Dedifferentiated amniotic fluid mesenchymal stem cell (primary cell): ENCODE measurements around the gene NMBR.
"Not testable (repeated sequence)": the region's sequence is repeated elsewhere in the genome, so short reads cannot be mapped to it uniquely, and the experiment has no call there.

Source experiments
- DNase-seq: peaks from one replicate; pipeline ENCODE4 v3.0.0-alpha.2; 2016; ENCODE audit errors: extremely low spot score

NMBR gene

GRCh38 chr6:142155091-142155490 is 8.2 kb upstream of the NMBR start:
- no peak for DNase-seq

GRCh38 chr6:142154336-142154735 is 7.4 kb upstream of the NMBR start:
- DNase-seq = no peak

GRCh38 chr6:142153196-142153595 is 6.3 kb upstream of the NMBR start:
- DNase-seq = no peak

GRCh38 chr6:142152746-142153145 is 5.8 kb upstream of the NMBR start:
- DNase-seq = peak; percentile 75

GRCh38 chr6:142141531-142141930 is 5.4 kb downstream of the NMBR start:
- not testable (repeated sequence) for DNase-seq

GRCh38 chr6:142138876-142139275 is 8.0 kb downstream of the NMBR start:
- no peak for DNase-seq

- DNase-seq = no peak
Measured at GRCh38 chr6:142132625-142133024, 14.3 kb downstream of the NMBR start, which contains the start of gene GJE1. GJE1 (plus strand) TSS chr6:142132925; CDS start chr6:142133159, 234 bp downstream.

- no peak for DNase-seq
Measured at GRCh38 chr6:142130814-142131213, 16.1 kb downstream of the NMBR start.

- DNase-seq = no peak
Measured at GRCh38 chr6:142121342-142121741, 25.6 kb downstream of the NMBR start.

GRCh38 chr6:142118925-142119324 is 28.0 kb downstream of the NMBR start:
- DNase-seq = no peak

- DNase-seq = no peak
Measured at GRCh38 chr6:142118328-142118727, 28.6 kb downstream of the NMBR start.

GRCh38 chr6:142117366-142117765 is 29.6 kb downstream of the NMBR start:
- DNase-seq = no peak

GRCh38 chr6:142112451-142113061 is 34.4 kb downstream of the NMBR start:
- DNase-seq = peak; percentile 82

GRCh38 chr6:142110820-142111219 is 36.1 kb downstream of the NMBR start:
- not testable (repeated sequence) for DNase-seq

- not testable (repeated sequence) for DNase-seq
Measured at GRCh38 chr6:142104820-142105219, 42.1 kb downstream of the NMBR start.

- no peak for DNase-seq
Measured at GRCh38 chr6:142088858-142089216, 58.1 kb downstream of the NMBR start.

- no peak for DNase-seq
Measured at GRCh38 chr6:142087950-142088857, 58.7 kb downstream of the NMBR start.

- no peak for DNase-seq
Measured at GRCh38 chr6:142079130-142079529, 67.8 kb downstream of the NMBR start.

GRCh38 chr6:142075516-142076101 is 71.3 kb downstream of the NMBR start:
- no peak for DNase-seq

GRCh38 chr6:142074516-142074915 is 72.4 kb downstream of the NMBR start:
- no peak for DNase-seq

GRCh38 chr6:142071981-142072380 is 74.9 kb downstream of the NMBR start:
- no peak for DNase-seq

- DNase-seq = no peak
Measured at GRCh38 chr6:142068416-142068815, 78.5 kb downstream of the NMBR start.

GRCh38 chr6:142062861-142063260 is 84.1 kb downstream of the NMBR start:
- DNase-seq = not testable (repeated sequence)
